ENCODE data around the gene MBNL1.

- TF ChIP-seq, protein P1, sequence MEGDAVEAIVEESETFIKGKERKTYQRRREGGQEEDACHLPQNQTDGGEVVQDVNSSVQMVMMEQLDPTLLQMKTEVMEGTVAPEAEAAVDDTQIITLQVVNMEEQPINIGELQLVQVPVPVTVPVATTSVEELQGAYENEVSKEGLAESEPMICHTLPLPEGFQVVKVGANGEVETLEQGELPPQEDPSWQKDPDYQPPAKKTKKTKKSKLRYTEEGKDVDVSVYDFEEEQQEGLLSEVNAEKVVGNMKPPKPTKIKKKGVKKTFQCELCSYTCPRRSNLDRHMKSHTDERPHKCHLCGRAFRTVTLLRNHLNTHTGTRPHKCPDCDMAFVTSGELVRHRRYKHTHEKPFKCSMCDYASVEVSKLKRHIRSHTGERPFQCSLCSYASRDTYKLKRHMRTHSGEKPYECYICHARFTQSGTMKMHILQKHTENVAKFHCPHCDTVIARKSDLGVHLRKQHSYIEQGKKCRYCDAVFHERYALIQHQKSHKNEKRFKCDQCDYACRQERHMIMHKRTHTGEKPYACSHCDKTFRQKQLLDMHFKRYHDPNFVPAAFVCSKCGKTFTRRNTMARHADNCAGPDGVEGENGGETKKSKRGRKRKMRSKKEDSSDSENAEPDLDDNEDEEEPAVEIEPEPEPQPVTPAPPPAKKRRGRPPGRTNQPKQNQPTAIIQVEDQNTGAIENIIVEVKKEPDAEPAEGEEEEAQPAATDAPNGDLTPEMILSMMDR (IDR thresholded peaks at IDR 0.05) = no peak
- no peak for TF ChIP-seq POLR2A (IDR thresholded peaks at IDR 0.05)
Measured at GRCh38 chr3:152272771-152273242, 4.1 kb downstream of the MBNL1 start.
